H9 (cell line): ENCODE measurements around the gene ALX3. TPM values are rescaled to one million over a fixed set of nuclear protein-coding genes. Genes with fewer than 3 reads are reported as not detected.

Source experiments
- DNase-seq: peaks from one replicate; pipeline ENCODE4 v3.0.0-alpha.2; 2017
- H2AFZ ChIP-seq: one replicate; pipeline ENCODE4 v1.6.1; 2013; ENCODE audit warnings: mild to moderate bottlenecking, low read length, control low read depth, moderate library complexity
- H2AK5ac ChIP-seq: 2 replicates; pipeline ENCODE4 v1.6.1; 2013; ENCODE audit warnings: low read length, control low read depth, mixed read lengths; ENCODE audit not compliant: insufficient read length
- H2BK120ac ChIP-seq: one replicate; pipeline ENCODE4 v1.6.1; 2013; ENCODE audit warnings: low read depth, mild to moderate bottlenecking, low read length, control low read depth, inconsistent platforms; ENCODE audit not compliant: poor library complexity, severe bottlenecking
- H2BK12ac ChIP-seq: 2 replicates; pipeline ENCODE4 v1.6.1; 2013; ENCODE audit warnings: low read length, control low read depth, mixed read lengths, low read depth; ENCODE audit not compliant: insufficient read length
- H2BK15ac ChIP-seq: 2 replicates; pipeline ENCODE4 v1.6.1; 2013; ENCODE audit warnings: low read depth, low read length, control low read depth
- H2BK20ac ChIP-seq: one replicate; pipeline ENCODE4 v1.6.1; 2013; ENCODE audit warnings: low read depth, mild to moderate bottlenecking, low read length, control low read depth, inconsistent platforms; ENCODE audit not compliant: poor library complexity, severe bottlenecking
- H2BK5ac ChIP-seq: 2 replicates; pipeline ENCODE4 v1.6.1; 2013; ENCODE audit warnings: low read length, control low read depth, mixed read lengths; ENCODE audit not compliant: insufficient read length
- H3K14ac ChIP-seq: 2 replicates; pipeline ENCODE4 v1.6.1; 2013; ENCODE audit warnings: low read length, control low read depth; ENCODE audit not compliant: insufficient read depth
- H3K18ac ChIP-seq: 2 replicates; pipeline ENCODE4 v1.6.1; 2013; ENCODE audit warnings: low read depth, mild to moderate bottlenecking, mixed read lengths, low read length, control low read depth; ENCODE audit not compliant: insufficient read length
- H3K23ac ChIP-seq: 2 replicates; pipeline ENCODE4 v1.6.1; 2013; ENCODE audit warnings: low read length, control low read depth, mixed read lengths, low read depth; ENCODE audit not compliant: insufficient read length
- H3K23me2 ChIP-seq: 2 replicates; pipeline ENCODE4 v1.6.1; 2013; ENCODE audit warnings: low read depth, mild to moderate bottlenecking, mixed read lengths, low read length, control low read depth; ENCODE audit not compliant: insufficient read length, poor library complexity, severe bottlenecking
- H3K27ac ChIP-seq: 2 replicates; pipeline ENCODE4 v1.5.1; 2013; ENCODE audit warnings: low read length, control low read depth, mixed read lengths, low read depth; ENCODE audit not compliant: insufficient read length
- H3K27me3 ChIP-seq: 2 replicates; pipeline ENCODE4 v1.6.1; 2013; ENCODE audit warnings: low read length, control low read depth, inconsistent platforms; ENCODE audit not compliant: insufficient read depth
- H3K4ac ChIP-seq: 2 replicates; pipeline ENCODE4 v1.6.1; 2013; ENCODE audit warnings: low read depth, mild to moderate bottlenecking, control low read depth, inconsistent platforms, low read length, moderate library complexity
- H3K4me1 ChIP-seq: 2 replicates; pipeline ENCODE4 v1.6.1; 2013; ENCODE audit warnings: low read length, control low read depth, inconsistent platforms; ENCODE audit not compliant: insufficient read depth
- H3K4me2 ChIP-seq: 2 replicates; pipeline ENCODE4 v1.6.1; 2013; ENCODE audit warnings: low read length, control low read depth, mixed read lengths; ENCODE audit not compliant: insufficient read length, insufficient read depth
- H3K56ac ChIP-seq: 2 replicates; pipeline ENCODE4 v1.6.1; 2013; ENCODE audit warnings: low read depth, mild to moderate bottlenecking, mixed read lengths, low read length, control low read depth; ENCODE audit not compliant: insufficient read length
- H3K79me1 ChIP-seq: 2 replicates; pipeline ENCODE4 v1.6.1; 2013; ENCODE audit warnings: low read depth, mild to moderate bottlenecking, moderate library complexity, low read length, control low read depth, inconsistent platforms; ENCODE audit not compliant: insufficient read depth, poor library complexity, severe bottlenecking
- H3K79me2 ChIP-seq: 2 replicates; pipeline ENCODE4 v1.6.1; 2013; ENCODE audit warnings: low read length, control low read depth, inconsistent platforms; ENCODE audit not compliant: insufficient read depth
- H3K9ac ChIP-seq: 2 replicates; pipeline ENCODE4 v1.6.1; 2013; ENCODE audit warnings: low read length, control low read depth, mixed read lengths; ENCODE audit not compliant: insufficient read length; ENCODE audit errors: extremely low read depth
- H3K9me3 ChIP-seq: one replicate; pipeline ENCODE4 v1.6.1; 2013; ENCODE audit warnings: low read depth, low read length, inconsistent platforms; ENCODE audit not compliant: control insufficient read depth
- H3T11ph ChIP-seq: one replicate; pipeline ENCODE4 v1.6.1; 2013; ENCODE audit warnings: mild to moderate bottlenecking, low read length, control low read depth, inconsistent platforms
- H4K20me1 ChIP-seq: one replicate; pipeline ENCODE4 v1.6.1; 2013; ENCODE audit not compliant: control insufficient read depth, insufficient read length, insufficient read depth
- H4K5ac ChIP-seq: 2 replicates; pipeline ENCODE4 v1.6.1; 2013; ENCODE audit warnings: low read depth, mild to moderate bottlenecking, mixed read lengths, low read length, control low read depth; ENCODE audit not compliant: insufficient read length
- H4K8ac ChIP-seq: replicated peaks from 2 replicates; pipeline ENCODE4 v1.6.1; 2013; ENCODE audit warnings: low read length, control low read depth, mixed read lengths, low read depth; ENCODE audit not compliant: insufficient read length
- H4K91ac ChIP-seq: 2 replicates; pipeline ENCODE4 v1.6.1; 2013; ENCODE audit warnings: low read depth, mild to moderate bottlenecking, moderate library complexity, mixed read lengths, low read length, control low read depth; ENCODE audit not compliant: insufficient read length
- H3K27ac Mint-ChIP-seq, 3 experiments: 2 replicates in 2 of 3; 3 replicates in 1 of 3; pipeline ENCODE4 v1.8.0; 2020 to 2021; ENCODE audit warnings: mixed read lengths in 3 of 3, mild to moderate bottlenecking in 1 of 3, moderate library complexity in 1 of 3
- H3K27me3 Mint-ChIP-seq: 2 replicates; pipeline ENCODE4 v1.8.0; 2021; ENCODE audit warnings: low read depth, mild to moderate bottlenecking, moderate library complexity, mixed read lengths
- H3K36me3 Mint-ChIP-seq, 3 experiments: 2 replicates in 2 of 3; 3 replicates in 1 of 3; pipeline ENCODE4 v1.8.0; 2020 to 2021; ENCODE audit warnings: low read depth in 3 of 3, mixed read lengths in 3 of 3; ENCODE audit not compliant: insufficient read depth in 1 of 3
- H3K4me1 Mint-ChIP-seq, 2 experiments: 2 replicates each; pipeline ENCODE4 v1.8.0; 2020; ENCODE audit warnings: mixed read lengths in 2 of 2
- H3K4me3 Mint-ChIP-seq, 2 experiments: 2 replicates in 1 of 2; 3 replicates in 1 of 2; pipeline ENCODE4 v1.8.0; 2020 to 2021; ENCODE audit warnings: mild to moderate bottlenecking in 2 of 2, mixed read lengths in 2 of 2, moderate library complexity in 1 of 2
- H3K9me3 Mint-ChIP-seq, 2 experiments: 2 replicates in 1 of 2; 3 replicates in 1 of 2; pipeline ENCODE4 v1.8.0; 2020; ENCODE audit warnings: mild to moderate bottlenecking in 2 of 2, mixed read lengths in 2 of 2, moderate library complexity in 1 of 2
- CTCF ChIP-seq: fragments of 200-600 bp; sonication (generic); conservative IDR thresholded peaks from 3 replicates; pipeline ENCODE4 v1.8.0; 2021; ENCODE audit warnings: antibody characterized with exemption, mild to moderate bottlenecking
- WGBS: extraction: QIAGEN DNeasy Blood & Tissue Kit; methylation state at CpG from one replicate; pipeline ENCODE4 v1.1.7; 2013; ENCODE audit warnings: missing lambda C conversion rate, low lambda C conversion rate, mixed read lengths; ENCODE audit not compliant: insufficient read length; ENCODE audit errors: extremely low coverage; 5-methylcytosine and 5-hydroxymethylcytosine counted together
- total RNA-seq: library from RNA; stranded (reverse); gene quantifications from 2 replicates; pipeline ENCODE4 v1.2.1, GENCODE V29; 2021

ALX3 gene
- total RNA-seq, 1 experiment from 2014 or later: not detected

DNA sequence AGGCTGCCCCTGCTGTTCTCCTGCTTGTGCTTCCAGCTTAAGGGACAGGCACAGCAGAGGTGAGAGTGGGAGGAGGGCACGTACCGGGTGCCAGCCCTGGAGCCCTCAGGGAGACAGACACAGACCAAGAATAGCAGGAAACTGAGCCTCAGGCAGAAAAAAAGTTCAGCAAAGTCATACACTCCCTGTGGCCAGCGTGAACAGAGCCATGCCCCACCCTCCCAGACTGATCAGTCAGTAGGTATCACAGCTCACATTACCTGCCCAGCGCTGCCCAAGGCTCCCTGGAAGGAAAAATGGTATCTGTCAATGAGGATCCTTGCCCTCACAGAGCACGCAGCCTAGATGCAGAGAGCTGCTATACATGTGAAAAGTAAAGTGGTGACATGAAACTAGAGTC, 43.1 kb upstream of the ALX3 start:
- no peaks in the 10 kb centered on the region for H3K27me3 ChIP-seq
- H4K5ac ChIP-seq: no peak overlapping the region
- no peak overlapping the region for H2BK12ac ChIP-seq

More for the DNA sequence above, 43.1 kb upstream of the ALX3 start:
- no peak overlapping the region for H3T11ph ChIP-seq
- H4K8ac ChIP-seq: no peak overlapping the region
- H3K9me3 Mint-ChIP-seq: no peaks in the 10 kb centered on the region
- peaks cover 4 to 7% of the 10 kb centered on the region in 2 experiments; a peak in 2 of 4 replicates for H3K4me1 Mint-ChIP-seq
- H3K27ac ChIP-seq: no peak overlapping the region
- no peak for DNase-seq
- no peaks in the 10 kb centered on the region for H3K36me3 Mint-ChIP-seq
- H4K91ac ChIP-seq: no peak overlapping the region
- H3K56ac ChIP-seq: no peak overlapping the region
- no peak overlapping the region for H3K4me3 Mint-ChIP-seq
- H3K9ac ChIP-seq: no peak overlapping the region
- no peaks in the 10 kb centered on the region for H3K9me3 ChIP-seq
- H3K27ac Mint-ChIP-seq: peak overlapping the region in 1 of 3 experiments; percentile 91; a peak in 1 of 7 replicates
- no peak overlapping the region for H2BK15ac ChIP-seq
- no peaks in the 10 kb centered on the region for H3K79me2 ChIP-seq
- H3K4me1 ChIP-seq: no peaks in the 10 kb centered on the region
- H3K79me1 ChIP-seq: no peaks in the 10 kb centered on the region
- no peaks in the 10 kb centered on the region for H3K23me2 ChIP-seq
- no peaks in the 10 kb centered on the region for H4K20me1 ChIP-seq
- H2AFZ ChIP-seq: no peak overlapping the region
- H3K23ac ChIP-seq: no peak overlapping the region
- peaks cover 31% of the 10 kb centered on the region for H3K27me3 Mint-ChIP-seq
- H2BK120ac ChIP-seq: no peak overlapping the region
- H3K14ac ChIP-seq: no peak overlapping the region
- no peak overlapping the region for H3K4me2 ChIP-seq
- no peak overlapping the region for H2BK20ac ChIP-seq
- no peak for TF ChIP-seq CTCF
- H3K18ac ChIP-seq: no peak overlapping the region
- no peak overlapping the region for H3K4ac ChIP-seq
- H2AK5ac ChIP-seq: no peak overlapping the region
- no peak overlapping the region for H2BK5ac ChIP-seq
- no CpG with 5 or more reads among the region's 5 CpGs for WGBS
